Natural killer cell (primary cell): ENCODE measurements around the gene ARHGEF11. TPM values are rescaled to one million over a fixed set of nuclear protein-coding genes. Genes with fewer than 3 reads are reported as not detected.

Experiments used
- ATAC-seq, 3 donors: fragments of 150-1000 bp in 2 of 3; fragments of 200-7000 bp in 1 of 3; cut with Tn5 transposase; 1 replicate in 1 of 3; 2 replicates in 2 of 3; pipeline ENCODE4 v1.10.0; 2021; ENCODE audit warnings: mild to moderate bottlenecking in 2 of 3, moderate library complexity in 2 of 3
- DNase-seq, 2 donors: peaks; one replicate each; pipeline versions ENCODE4 v3.0.0 to v3.0.0-alpha.2; 2013 to 2021; ENCODE audit warnings: mixed read lengths in 1 of 2
- H3K27ac ChIP-seq: one replicate; pipeline ENCODE4 v1.5.1; 2013; ENCODE audit warnings: mild to moderate bottlenecking, low read length
- H3K27me3 ChIP-seq: one replicate; pipeline ENCODE4 v1.6.1; 2013; ENCODE audit warnings: low read length; ENCODE audit not compliant: control insufficient read depth, insufficient read depth
- H3K36me3 ChIP-seq: one replicate; pipeline ENCODE4 v1.6.1; 2013; ENCODE audit warnings: low read length; ENCODE audit not compliant: control insufficient read depth, insufficient read depth
- H3K4me1 ChIP-seq: one replicate; pipeline ENCODE4 v1.6.1; 2013; ENCODE audit warnings: low read length; ENCODE audit not compliant: control insufficient read depth, insufficient read depth
- H3K4me3 ChIP-seq: one replicate; pipeline ENCODE4 v1.5.1; 2013; ENCODE audit warnings: low read length
- H3K9me3 ChIP-seq: one replicate; pipeline ENCODE4 v1.6.1; 2013; ENCODE audit warnings: low read length; ENCODE audit not compliant: control insufficient read depth, insufficient read depth
- H3K27ac Mint-ChIP-seq, 2 donors: one replicate each; pipeline ENCODE4 v1.8.0; 2022; ENCODE audit warnings: mild to moderate bottlenecking in 2 of 2, mixed read lengths in 2 of 2, moderate library complexity in 1 of 2
- H3K27me3 Mint-ChIP-seq, 2 donors: one replicate each; pipeline ENCODE4 v1.8.0; 2022; ENCODE audit warnings: low read depth in 2 of 2, mixed read lengths in 2 of 2
- H3K36me3 Mint-ChIP-seq: one replicate; pipeline ENCODE4 v1.8.0; 2022; ENCODE audit warnings: mixed read lengths
- H3K4me1 Mint-ChIP-seq, 2 donors: one replicate each; pipeline ENCODE4 v1.8.0; 2022; ENCODE audit warnings: mixed read lengths in 2 of 2
- H3K4me3 Mint-ChIP-seq: one replicate; pipeline ENCODE4 v1.8.0; 2022; ENCODE audit warnings: mild to moderate bottlenecking, moderate library complexity, mixed read lengths
- H3K9me3 Mint-ChIP-seq, 2 donors: one replicate each; pipeline ENCODE4 v1.8.0; 2022; ENCODE audit warnings: mixed read lengths in 2 of 2
- WGBS: methylation state at CpG from one replicate; pipeline ENCODE4 v1.1.7; 2013; ENCODE audit warnings: missing lambda C conversion rate; ENCODE audit not compliant: insufficient coverage; 5-methylcytosine and 5-hydroxymethylcytosine counted together
- intact Hi-C: fragments of 100-400 bp; cut with micrococcal nuclease; formaldehyde crosslinking; loops from one replicate; pipeline ENCODE4 v1.14.2; 2022
- total RNA-seq, 4 donors: library from RNA; stranded (reverse); fragments of 120-200 nt in 1 of 4; gene quantifications; one replicate each; pipeline versions ENCODE4 v1.2.3 to v1.2.4, GENCODE V29; 2013 to 2022
- TF ChIP-seq, protein P1 (sequence below): fragments of 200-600 bp; IDR thresholded peaks from one replicate; pipeline ENCODE4 v1.8.0; 2022; ENCODE audit warnings: antibody characterized with exemption

The ARHGEF11 gene
- total RNA-seq, 3 donors from 2014 or later (not counting 1 experiment from before 2014, with no cell fraction given) = 1.7 to 2.8 (median 2.4) TPM

DNA sequence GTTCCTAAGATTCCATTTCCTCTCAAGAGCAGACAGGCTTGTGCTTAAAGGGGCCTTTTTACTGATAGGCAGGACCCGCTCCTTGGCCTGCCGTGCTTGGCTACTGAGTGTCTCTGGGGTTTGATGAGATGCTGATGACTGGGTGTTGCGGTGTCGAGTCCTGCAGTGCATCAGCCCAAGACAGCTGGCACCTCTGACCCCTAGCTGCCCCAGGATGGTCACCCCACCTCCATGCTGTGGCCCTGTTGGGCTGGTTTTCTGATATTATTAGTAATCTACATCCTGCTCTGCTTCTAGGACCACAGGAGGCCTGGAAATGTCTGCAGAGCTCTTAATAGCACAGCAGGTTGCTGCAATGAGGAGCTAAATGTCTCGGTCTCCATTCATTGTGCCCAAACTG, 96.4 kb downstream of the ARHGEF11 start:
- H3K4me1 ChIP-seq = no peaks in the 10 kb centered on the region
- H3K36me3 ChIP-seq = no peaks in the 10 kb centered on the region
- TF ChIP-seq, protein P1, sequence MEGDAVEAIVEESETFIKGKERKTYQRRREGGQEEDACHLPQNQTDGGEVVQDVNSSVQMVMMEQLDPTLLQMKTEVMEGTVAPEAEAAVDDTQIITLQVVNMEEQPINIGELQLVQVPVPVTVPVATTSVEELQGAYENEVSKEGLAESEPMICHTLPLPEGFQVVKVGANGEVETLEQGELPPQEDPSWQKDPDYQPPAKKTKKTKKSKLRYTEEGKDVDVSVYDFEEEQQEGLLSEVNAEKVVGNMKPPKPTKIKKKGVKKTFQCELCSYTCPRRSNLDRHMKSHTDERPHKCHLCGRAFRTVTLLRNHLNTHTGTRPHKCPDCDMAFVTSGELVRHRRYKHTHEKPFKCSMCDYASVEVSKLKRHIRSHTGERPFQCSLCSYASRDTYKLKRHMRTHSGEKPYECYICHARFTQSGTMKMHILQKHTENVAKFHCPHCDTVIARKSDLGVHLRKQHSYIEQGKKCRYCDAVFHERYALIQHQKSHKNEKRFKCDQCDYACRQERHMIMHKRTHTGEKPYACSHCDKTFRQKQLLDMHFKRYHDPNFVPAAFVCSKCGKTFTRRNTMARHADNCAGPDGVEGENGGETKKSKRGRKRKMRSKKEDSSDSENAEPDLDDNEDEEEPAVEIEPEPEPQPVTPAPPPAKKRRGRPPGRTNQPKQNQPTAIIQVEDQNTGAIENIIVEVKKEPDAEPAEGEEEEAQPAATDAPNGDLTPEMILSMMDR = no peak
- no peak overlapping the region for H3K27ac ChIP-seq
- DNase-seq = no peak
- H3K9me3 ChIP-seq = no peaks in the 10 kb centered on the region
- Mint-ChIP-seq H3K9me3 (no peaks in the 10 kb centered on the region), H3K4me1 (no peaks in the 10 kb centered on the region), H3K4me3 (no peak overlapping the region), H3K27ac (no peak overlapping the region), H3K36me3 (no peaks in the 10 kb centered on the region), H3K27me3 (peaks cover 13 to 25% of the 10 kb centered on the region in 2 donors)
- H3K4me3 ChIP-seq = no peak overlapping the region
- intact Hi-C loops = no loop called here
- 96% methylated on average over 5 of the region's 5 CpGs for WGBS
- no peaks in the 10 kb centered on the region for H3K27me3 ChIP-seq
- ATAC-seq = no peak

- H3K4me3 Mint-ChIP-seq = no peak overlapping the region
Observed at GRCh38 chr1:156948708-156949107, 96.8 kb downstream of the ARHGEF11 start.

GRCh38 chr1:156947818-156948525, 97.6 kb downstream of the ARHGEF11 start:
- no peak overlapping the region for H3K4me3 Mint-ChIP-seq
- 93% methylated on average over 17 of the region's 17 CpGs for WGBS
- Histone ChIP-seq H3K27me3 (no peaks in the 10 kb centered on the region), H3K4me3 (no peak overlapping the region), H3K27ac (no peak overlapping the region), H3K4me1 (no peaks in the 10 kb centered on the region), H3K36me3 (no peaks in the 10 kb centered on the region), H3K9me3 (no peaks in the 10 kb centered on the region)
- DNase-seq = no peak
- TF ChIP-seq, protein P1 = no peak
- no peaks in the 10 kb centered on the region for H3K9me3 Mint-ChIP-seq
- ATAC-seq = no peak
- intact Hi-C loops = no loop called here
- H3K4me1 Mint-ChIP-seq = no peaks in the 10 kb centered on the region
- H3K27ac Mint-ChIP-seq = no peak overlapping the region
- H3K36me3 Mint-ChIP-seq = no peaks in the 10 kb centered on the region
- H3K27me3 Mint-ChIP-seq = peaks cover 13 to 25% of the 10 kb centered on the region in 2 donors

More at GRCh38 chr1:156948708-156949107, 96.8 kb downstream of the ARHGEF11 start:
- H3K27me3 Mint-ChIP-seq = peaks cover 13 to 25% of the 10 kb centered on the region in 2 donors
- no peaks in the 10 kb centered on the region for H3K4me1 Mint-ChIP-seq
- no peak for ATAC-seq
- no peak for DNase-seq
- Histone ChIP-seq H3K27ac (no peak overlapping the region), H3K4me1 (no peaks in the 10 kb centered on the region), H3K36me3 (no peaks in the 10 kb centered on the region), H3K4me3 (no peak overlapping the region), H3K27me3 (no peaks in the 10 kb centered on the region), H3K9me3 (no peaks in the 10 kb centered on the region)
- H3K9me3 Mint-ChIP-seq = no peaks in the 10 kb centered on the region
- H3K36me3 Mint-ChIP-seq = no peaks in the 10 kb centered on the region
- WGBS = 91% methylated on average over 4 of the region's 4 CpGs
- TF ChIP-seq, protein P1 = no peak
- intact Hi-C loops = no loop called here
- no peak overlapping the region for H3K27ac Mint-ChIP-seq

DNA sequence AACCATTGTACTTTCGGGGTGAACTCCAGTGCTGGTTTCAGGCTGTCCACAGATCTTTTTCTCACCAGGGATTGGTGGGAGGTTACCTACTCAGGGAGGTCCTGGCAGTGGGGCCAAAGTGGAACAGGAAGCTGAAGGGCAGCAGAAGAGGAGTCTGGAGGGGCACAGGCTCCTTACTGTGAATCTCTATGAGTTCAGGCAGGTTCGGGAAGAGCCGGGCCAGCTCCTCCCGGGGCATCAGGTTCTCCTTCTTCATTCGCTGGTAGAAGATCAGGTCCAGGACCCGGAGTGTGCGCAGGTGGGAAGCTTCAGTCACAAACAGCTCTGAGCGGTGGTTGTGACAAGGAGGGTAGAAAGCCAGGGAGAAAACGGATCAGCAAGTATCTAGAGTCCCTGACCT, 98.4 kb downstream of the ARHGEF11 start:
- H3K4me3 Mint-ChIP-seq = no peak overlapping the region
- 92% methylated on average over 9 of the region's 9 CpGs for WGBS
- no peaks in the 10 kb centered on the region for H3K4me1 ChIP-seq
- no peak for ATAC-seq
- intact Hi-C loops = no loop called here
- H3K9me3 Mint-ChIP-seq = no peaks in the 10 kb centered on the region
- no peak overlapping the region for H3K27ac Mint-ChIP-seq
- TF ChIP-seq, protein P1 = no peak
- H3K27ac ChIP-seq = no peak overlapping the region
- no peaks in the 10 kb centered on the region for H3K9me3 ChIP-seq
- no peaks in the 10 kb centered on the region for H3K27me3 ChIP-seq
- no peaks in the 10 kb centered on the region for H3K4me1 Mint-ChIP-seq
- H3K27me3 Mint-ChIP-seq = peaks cover 13 to 25% of the 10 kb centered on the region in 2 donors
- H3K4me3 ChIP-seq = no peak overlapping the region
- H3K36me3 ChIP-seq = no peaks in the 10 kb centered on the region
- no peaks in the 10 kb centered on the region for H3K36me3 Mint-ChIP-seq
- no peak for DNase-seq
